GM18520 (cell line): ENCODE results near the gene KIF21B.

Experiments
- ATAC-seq: cut with Tn5 transposase; IDR thresholded peaks from one replicate; pipeline ENCODE4 v1.9.1; 2021; ENCODE audit not compliant: unreplicated experiment

KIF21B gene

GRCh38 chr1:201020721-201021629 lies 2.5 kb downstream of the KIF21B start:
- ATAC-seq, result no peak

DNA sequence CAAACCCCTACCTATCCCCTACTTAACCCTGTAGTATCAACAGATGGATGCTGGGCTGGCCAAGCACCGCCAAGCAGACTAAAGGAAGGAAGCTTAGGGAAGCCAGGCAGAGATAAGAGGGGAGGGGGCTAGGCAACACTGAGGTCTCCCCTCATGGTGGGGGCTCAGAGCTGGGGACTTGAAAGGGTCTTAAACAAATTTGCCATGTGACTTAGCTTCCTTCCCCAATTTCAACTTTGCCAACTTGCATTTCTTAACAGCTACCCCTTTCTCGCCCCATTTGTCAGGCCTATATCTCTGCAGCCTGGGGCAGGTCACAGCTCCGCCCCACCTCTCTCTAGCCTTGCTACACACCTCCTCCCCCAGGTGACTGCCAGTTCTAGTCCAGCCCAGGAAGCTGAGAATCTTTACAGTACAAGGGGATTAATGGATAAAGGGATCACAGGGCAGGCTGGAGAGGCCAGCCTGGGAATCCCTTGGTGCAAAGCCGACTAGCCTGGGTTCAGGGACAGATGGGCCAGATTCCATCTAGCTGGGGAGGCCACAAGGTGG lies 3.4 kb downstream of the KIF21B start:
- ATAC-seq, result no peak

DNA sequence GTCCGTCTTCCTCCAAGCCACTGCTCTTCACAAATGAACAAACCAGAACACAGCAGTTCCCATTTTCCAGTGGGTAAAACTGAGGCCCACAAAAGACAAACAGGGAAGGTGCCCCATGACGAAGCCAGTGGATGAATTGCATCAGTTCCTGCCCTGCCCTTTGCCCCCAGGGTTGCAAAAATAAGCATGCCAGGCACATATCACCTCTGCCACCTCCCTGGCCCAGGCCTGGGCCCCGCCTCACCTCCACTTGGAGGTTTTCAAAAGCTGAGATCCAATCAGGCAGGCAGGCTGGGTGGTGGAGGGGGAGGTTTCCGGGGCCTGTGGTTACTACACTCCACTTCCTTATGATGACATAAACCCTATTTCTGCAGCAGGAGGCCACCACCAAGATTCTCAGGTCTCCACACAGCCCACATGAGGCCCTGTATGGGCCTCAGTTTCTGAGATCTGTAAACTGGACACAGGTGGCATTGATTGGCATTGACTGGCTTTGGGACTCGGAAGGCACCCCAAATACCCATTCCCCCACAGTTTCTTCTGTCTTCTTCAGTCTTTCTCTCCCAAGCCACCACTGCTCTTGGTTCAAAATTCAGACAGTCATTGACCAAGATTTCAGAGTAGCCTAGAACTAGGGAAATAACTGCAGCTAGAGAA lies 4.1 kb downstream of the KIF21B start:
- peak; percentile 45 for ATAC-seq

DNA sequence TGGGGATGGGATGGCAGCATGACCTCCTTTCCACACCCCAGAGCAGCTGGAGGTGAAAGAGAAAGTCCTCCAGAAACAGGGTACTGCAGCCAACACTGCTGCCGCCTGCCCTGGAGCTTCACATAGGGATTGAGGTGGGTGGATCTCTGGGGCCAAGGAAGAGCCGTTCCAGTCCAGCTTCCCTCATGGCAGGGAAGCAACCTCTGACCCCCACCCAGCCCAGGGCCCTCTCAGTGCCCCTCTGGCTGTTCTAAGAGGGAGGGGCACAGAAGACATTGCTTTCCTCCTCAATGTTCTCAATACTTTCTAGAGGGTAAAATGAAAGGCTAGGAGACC lies 5.7 kb downstream of the KIF21B start:
- no peak for ATAC-seq

DNA sequence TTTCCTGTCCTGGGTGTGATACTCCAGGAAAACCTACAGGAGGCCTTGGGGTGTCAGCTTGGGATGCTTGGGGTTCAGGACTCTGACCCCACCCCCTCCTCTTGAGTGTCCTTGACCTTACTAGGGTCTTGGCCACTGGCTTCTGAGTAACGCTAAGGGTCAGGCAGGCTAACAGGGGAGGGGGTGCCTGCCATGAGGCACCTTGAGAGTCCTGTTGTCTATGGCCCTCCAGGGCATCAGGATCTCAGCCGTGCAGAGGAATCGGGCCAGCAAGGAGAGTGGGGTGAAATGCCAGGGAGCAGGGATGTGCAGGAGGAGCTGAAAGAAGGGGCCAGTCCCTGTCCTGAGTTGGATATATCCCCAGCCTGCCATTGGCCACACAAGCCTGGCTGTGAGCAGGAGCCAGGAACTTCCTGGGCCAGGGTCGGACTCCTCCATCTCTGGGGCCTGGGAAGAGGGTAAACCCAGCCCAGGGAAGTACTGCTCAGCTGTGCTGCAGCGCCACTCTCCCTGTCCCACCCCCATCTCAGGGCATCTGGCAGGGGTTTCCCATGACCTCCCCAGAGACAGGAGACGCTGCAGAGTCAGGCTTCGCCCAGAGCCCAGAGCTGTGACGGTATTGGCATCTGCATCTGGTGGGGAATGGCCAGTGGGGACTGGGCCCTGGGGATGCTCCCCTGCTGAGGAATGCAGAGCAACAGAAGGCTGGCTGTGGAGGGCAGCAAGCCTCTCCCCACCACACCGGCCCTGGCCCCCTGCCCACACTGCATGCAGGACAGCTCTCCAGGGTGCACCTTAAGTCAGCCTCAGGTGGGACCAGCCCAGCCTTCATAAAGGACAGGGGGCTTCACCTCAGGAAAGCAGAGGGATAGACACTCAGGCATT lies 6.3 kb downstream of the KIF21B start:
- no peak for ATAC-seq

DNA sequence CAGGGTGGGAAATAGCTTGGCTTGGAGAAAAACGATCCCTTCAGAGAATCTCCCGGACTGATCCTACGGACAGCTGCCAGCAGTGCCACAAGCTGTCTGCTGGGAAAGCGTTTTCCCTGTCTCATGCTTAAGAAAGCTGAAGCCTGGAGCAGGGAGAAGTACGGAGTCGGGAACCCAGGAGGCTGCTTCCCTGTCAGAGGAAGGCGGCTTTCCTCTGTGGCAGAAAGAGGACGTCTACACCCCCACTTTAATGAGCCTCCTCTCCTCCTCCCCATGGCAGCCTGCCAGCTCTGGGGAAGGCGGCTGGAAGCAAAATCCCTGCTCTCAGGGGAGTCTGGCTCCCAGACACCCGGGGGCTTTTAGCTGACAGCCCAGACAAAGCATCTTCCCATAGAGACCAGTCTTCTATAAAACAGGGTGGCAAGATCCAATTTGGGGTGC lies 7.3 kb downstream of the KIF21B start:
- no peak for ATAC-seq

GRCh38 chr1:201015551-201016091 lies 7.9 kb downstream of the KIF21B start:
- ATAC-seq, result no peak

GRCh38 chr1:201014816-201015200 lies 8.7 kb downstream of the KIF21B start:
- ATAC-seq, result no peak

DNA sequence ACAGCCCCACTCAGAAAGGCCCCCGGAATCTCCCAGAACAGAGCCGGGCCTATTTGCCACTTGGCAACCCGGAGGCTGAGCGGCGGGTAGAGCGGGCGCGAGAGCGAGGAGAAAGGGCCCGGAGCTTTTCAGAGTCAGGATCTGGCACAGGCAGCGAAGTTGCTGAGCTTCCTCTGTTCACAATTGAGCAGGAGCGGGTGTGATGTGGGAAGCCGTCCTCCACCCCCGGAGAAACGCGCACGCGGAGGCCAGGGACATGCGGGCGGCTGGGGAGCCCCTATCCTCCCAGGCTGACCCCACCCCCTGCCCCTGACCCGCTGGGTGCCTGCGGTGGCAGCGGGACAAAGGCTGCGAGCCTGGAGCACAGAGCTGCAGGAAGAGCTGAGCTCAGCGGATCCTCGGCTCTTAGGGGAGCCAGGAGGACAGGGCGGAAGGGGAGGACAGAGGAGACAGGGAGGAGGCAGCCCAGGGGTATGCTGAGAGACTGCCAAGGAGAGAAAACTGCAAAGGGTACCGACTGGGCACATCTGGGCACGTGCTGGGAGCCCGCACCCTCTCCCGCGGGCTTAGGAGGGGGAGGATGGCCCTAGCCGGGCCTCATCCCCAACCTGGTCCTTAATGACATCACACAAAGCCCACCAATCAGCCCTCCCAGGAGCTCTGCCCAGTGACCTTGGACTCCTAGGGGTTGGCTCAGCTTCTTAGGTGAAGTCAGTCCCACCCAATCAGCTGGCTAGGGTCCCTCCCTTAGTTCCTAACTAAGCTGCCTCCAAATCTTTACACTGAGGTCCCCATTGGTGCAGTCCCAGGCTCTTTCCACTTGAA lies 9.3 kb downstream of the KIF21B start:
- ATAC-seq, result no peak

DNA sequence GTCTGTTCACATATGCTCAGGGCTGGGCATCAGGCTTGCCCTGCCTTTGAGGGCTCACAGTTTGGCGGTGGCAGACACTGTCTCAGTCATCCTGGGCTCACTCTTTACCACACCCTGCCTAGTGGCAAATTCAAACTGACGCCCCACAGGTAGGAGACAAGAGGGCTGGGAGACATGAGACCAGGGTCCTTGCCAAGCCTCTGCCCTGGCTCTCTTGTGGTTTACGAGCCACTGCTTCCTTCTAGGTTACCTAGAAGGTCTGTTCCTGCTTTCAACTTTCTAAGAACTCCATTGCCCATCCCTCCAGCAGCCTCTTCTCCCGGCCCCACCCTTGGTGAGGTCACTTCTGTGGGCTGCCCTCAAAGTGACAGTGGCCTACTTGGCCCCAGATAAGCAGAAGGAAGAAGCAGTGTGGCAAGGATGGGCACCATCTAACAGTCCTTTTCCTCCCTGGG lies 10.5 kb downstream of the KIF21B start:
- ATAC-seq, result no peak

- ATAC-seq, result no peak
Measured at GRCh38 chr1:201011616-201012015, 11.9 kb downstream of the KIF21B start.

- ATAC-seq, result no peak
Measured at GRCh38 chr1:201009962-201010645, 13.4 kb downstream of the KIF21B start.

DNA sequence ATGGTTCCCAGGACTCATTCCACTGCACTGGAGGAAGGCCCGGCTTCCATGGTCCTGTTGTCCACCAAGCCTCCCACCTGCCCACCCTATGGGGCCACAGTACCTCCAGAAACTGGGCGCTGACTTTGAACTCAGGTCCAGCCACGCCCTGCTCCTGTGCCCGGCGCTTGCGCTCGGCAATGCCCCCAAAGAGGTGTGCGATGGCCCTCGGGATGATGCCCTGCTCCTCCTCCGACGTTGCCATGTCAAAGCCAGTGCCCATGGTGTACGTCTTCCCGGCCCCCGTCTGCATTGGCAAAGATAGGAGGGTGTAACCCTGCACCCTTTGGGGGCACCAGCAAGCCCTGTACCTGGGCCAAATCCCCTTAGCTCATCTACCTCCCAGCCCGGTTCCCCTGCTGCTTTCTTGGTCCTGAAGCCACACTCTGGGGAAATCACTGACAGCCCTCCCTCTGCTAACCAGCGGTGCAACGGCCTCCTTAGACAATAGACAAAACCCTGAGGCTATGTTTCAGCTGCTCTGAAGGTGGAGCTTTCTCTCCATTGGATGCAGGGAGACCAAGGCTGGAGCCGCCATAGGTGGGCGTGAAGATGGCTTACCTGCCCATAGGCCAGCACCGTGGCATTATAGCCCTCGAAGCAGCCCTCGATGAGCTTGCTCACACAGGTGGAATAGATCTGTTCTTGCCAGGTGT lies 14.7 kb downstream of the KIF21B start:
- no peak for ATAC-seq

DNA sequence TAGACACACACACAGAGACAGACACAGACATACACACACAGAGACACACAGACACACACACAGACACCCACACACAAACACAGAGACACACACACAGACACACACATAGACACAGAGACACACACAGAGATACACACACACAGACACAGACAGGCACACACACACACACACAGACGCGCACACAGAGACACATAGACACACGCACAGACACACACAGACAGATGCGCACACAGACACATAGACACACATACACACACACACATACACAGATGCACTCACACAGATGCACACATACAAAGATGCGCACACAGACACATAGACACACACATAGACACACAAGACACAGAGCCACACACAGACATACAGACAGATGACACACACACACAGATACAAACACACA lies 16.0 kb downstream of the KIF21B start:
- no peak for ATAC-seq

DNA sequence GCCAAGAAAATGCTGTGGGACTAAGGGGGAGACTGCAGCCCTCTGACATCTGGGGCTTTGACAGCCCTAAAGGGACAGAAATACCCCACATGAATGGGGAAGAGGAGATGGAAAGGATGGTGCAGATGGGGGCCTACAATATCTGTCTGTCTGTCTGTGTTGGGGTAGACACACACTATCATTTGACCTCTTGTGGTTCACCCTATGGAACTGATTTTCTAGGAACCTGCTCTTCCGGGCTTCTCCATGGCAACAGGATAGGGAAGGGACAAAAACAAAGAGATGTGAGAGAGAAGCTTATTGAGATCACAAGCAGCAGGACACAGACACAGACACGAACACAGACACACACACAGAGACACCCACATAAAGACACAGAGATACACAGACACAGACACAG lies 17.1 kb downstream of the KIF21B start:
- ATAC-seq, result no peak

GRCh38 chr1:201004732-201005131 lies 18.8 kb downstream of the KIF21B start:
- no peak for ATAC-seq

- no peak for ATAC-seq
Measured at GRCh38 chr1:201004154-201004553, 19.4 kb downstream of the KIF21B start.

DNA sequence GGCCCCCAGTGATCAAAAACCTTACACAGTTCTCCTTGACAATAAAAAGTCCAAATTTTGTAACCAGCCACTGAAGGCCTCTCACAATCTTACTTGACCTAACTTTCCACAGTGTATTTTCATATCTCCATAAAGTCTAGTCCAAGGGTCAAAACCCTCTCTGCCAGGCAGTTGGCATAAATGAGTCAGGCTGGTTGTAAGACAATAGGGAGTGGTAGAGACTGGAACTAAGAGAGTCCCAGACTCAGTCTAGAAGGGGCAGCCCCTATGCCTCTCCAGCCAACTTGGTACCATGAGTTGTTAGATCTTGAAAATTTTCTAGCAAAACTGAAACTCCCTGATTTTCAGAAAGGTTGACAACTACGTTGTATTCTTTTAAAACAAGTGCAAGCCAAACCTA lies 21.0 kb downstream of the KIF21B start:
- no peak for ATAC-seq

GRCh38 chr1:201001962-201002361 lies 21.6 kb downstream of the KIF21B start:
- no peak for ATAC-seq
